HG03095 (cell line): ENCODE data around the gene FAIM.
A peak's percentile ranks its signal among the peaks of the same experiment; 100 is the strongest.
"Not testable (repeated sequence)": the region's sequence is repeated elsewhere in the genome, so short reads cannot be mapped to it uniquely, and the experiment has no call there.

Source experiments
- ATAC-seq: cut with Tn5 transposase; IDR thresholded peaks from one replicate; pipeline ENCODE4 v1.9.1; 2021; ENCODE audit warnings: moderate library complexity; ENCODE audit not compliant: unreplicated experiment

FAIM gene

DNA sequence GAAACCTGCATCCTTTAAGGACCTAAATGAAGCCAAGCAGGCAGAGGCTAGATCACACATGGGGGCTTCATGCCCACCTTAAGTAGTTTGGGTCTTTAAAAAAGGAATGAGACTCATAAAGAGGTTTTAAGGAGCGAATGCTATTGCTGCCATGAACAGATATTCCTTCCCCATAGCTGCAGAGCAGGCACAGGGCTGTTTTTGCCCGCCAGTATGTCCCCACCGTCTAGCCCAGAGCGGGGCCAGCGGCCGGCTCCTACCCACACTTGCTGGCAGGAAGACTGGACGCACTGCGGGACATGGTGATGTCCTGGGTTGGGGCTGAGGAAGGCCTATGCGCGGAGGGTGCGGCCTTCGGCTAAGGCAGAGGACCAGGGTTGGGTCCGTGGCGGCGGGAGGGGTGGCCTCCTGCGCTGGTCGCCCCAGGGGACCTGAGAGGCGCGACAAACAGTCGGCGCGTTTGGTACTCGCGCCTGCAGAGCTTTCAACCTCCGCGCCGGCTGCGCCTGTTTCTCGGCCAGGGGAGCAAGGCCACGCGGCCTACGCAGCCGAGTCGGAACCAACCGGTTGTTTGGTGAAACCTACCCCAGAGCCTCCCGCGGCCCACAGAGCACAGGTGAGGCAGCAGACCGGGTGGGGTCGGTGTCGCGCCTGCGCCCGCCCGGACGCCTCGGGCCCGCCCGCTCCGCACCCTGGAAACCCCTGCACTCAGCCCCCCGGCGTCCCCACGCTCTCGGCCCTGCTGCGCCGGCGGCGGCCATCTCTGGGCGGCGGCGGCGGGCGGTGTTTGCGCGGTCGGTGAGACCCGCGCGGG is at the start of gene FAIM:
Gene FAIM (plus strand): TSS at position 450 of the 814 bp plus-strand sequence. CDS start 10,956 bp downstream, outside the sequence.
- peak; percentile 78 for ATAC-seq

DNA sequence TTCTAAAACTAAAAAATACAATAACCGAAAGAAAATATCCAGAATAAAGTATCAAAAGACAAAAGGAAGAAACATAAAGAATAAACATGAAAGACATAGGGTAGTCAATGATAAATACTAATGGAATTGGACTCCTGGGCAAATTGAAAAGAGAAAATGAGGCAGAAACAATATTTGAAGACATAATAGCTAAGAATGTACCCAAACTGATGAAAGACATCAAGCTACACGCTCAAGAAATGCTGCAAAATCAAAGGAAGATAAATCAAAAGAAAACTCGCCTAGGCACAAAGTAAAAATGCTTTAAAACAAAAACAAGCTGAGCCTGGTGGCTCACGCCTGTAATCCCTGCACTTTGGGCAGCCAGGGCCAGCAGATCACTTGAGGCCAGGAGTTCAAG is 49.4 kb upstream of the FAIM start:
- ATAC-seq = no peak

- no peak for ATAC-seq
Measured at GRCh38 chr3:138560501-138560900, 48.1 kb upstream of the FAIM start.

DNA sequence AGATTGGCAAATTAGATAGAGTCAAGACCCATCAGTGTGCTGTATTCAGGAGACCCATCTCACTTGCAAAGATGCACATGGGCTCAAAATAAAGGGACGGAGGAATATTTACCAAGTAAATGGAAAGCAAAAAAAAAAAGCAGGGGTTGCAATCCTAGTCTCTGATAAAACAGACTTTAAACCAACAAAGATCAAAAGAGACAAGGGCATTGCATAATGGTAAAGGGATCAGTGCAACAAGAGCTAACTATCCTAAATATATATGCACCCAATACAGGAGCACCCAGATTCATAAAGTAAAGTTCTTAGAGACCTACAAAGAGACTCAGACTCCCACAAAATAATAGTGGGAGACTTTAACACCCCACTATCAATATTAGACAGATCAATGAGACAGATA is 45.7 kb upstream of the FAIM start:
- not testable (repeated sequence) for ATAC-seq

- not testable (repeated sequence) for ATAC-seq
Measured at GRCh38 chr3:138566293-138566692, 42.3 kb upstream of the FAIM start.

DNA sequence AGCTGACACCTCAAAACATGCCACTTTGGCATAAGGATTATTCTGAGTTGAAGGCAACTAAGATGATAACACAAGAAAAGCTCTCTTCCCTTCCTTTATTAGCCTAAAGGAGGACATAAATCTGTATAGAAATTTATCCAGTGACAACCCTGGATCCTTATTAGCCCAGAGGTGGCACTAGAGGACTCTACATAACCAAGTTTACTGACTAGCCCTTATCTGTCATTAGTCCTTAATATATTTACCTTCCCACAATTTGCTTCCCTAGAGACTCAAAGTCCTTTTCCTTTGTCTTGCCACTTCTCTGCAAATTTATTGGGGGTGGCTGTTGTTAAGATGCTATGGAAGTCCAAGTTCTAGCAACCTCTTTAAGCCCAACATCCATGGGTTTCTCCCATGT is 41.2 kb upstream of the FAIM start:
- ATAC-seq = no peak

- ATAC-seq = no peak
Measured at GRCh38 chr3:138569090-138569489, 39.5 kb upstream of the FAIM start.

DNA sequence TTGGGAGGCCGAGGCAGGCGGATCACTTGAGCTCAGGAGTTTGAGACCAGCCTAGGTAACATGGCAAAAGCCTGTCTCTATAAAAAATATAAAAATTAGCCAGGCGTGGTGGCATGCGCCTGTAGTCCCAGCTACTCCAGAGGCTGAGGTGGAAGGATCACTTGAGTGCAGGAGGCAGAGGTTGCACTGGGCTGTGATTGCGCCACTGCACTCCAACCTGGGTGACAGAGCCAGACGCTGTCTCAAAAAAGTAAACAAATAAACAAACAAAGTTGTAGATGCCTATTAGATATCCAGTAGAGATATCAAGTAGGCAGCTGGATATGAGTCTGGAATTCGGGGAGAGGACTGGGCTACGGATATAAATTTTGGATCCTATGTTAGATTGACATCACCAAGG is 38.9 kb upstream of the FAIM start:
- ATAC-seq = not testable (repeated sequence)

- ATAC-seq = no peak
Measured at GRCh38 chr3:138573138-138573537, 35.4 kb upstream of the FAIM start.

DNA sequence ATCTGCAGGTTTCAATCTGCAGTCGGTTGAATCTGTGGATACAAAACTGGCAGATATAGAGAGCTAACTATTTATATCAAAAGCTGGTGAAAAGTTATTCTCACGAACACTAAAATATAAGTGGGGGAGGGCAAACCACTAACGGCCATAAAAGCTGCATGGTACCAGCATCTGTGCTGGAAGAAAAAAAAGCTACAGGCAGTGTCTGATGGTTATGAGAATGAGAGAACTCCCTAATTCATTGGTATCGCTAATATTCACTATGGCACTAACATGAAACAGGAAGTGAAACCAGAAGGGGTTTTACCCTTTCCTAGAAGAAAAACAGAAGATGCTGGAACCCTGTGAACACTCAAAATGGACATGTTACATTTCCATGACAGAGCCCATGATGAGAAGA is 30.4 kb upstream of the FAIM start:
- ATAC-seq = no peak

GRCh38 chr3:138578961-138579574 is 29.5 kb upstream of the FAIM start:
- ATAC-seq = no peak

DNA sequence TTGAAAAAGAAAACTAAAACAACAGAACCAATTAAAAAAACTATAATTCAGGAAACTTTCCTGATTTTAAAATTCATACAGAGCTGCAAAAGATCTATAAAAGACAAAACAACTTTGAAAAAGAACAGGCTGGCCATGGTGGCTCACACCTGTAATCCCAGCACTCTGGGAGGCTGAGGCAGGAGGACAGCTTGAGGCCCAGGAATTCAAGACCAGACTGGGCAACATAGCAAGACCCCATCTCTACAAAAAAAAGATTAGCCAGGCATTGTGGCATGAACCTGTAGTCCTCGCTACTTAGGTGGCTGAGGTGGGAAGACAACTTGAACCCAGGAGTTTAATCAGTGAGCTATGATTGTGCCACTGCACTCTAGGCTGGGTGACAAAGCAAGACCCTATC is 21.2 kb upstream of the FAIM start:
- ATAC-seq = no peak

- no peak for ATAC-seq
Measured at GRCh38 chr3:138588445-138588844, 20.1 kb upstream of the FAIM start.

DNA sequence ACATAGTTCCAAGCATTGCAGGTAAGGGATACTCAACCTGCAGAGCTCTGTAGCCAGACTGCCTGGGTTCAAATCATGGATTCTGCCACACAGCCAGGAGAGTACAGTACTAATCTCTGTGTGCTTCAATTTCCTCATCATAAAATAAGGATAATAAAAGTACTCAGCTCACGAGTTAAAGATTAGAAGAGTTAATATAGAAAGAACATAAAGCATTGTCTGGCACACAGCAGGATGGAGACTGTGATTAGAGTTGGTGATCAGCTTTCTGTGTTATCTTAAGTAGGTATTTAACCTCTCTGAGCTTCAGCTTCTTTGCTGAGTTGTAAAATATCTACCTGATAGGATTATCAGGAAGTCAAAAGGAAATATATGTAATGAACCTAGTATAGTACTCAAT is 17.2 kb upstream of the FAIM start:
- no peak for ATAC-seq

GRCh38 chr3:138593488-138594149 is 15.0 kb upstream of the FAIM start:
- ATAC-seq = no peak

GRCh38 chr3:138594150-138594934 is 14.2 kb upstream of the FAIM start, which contains the start of gene CEP70:
Gene CEP70 (minus strand): TSS chr3:138594260. CDS start chr3:138572927, 21,333 bp downstream.
- ATAC-seq = peak; percentile 81

DNA sequence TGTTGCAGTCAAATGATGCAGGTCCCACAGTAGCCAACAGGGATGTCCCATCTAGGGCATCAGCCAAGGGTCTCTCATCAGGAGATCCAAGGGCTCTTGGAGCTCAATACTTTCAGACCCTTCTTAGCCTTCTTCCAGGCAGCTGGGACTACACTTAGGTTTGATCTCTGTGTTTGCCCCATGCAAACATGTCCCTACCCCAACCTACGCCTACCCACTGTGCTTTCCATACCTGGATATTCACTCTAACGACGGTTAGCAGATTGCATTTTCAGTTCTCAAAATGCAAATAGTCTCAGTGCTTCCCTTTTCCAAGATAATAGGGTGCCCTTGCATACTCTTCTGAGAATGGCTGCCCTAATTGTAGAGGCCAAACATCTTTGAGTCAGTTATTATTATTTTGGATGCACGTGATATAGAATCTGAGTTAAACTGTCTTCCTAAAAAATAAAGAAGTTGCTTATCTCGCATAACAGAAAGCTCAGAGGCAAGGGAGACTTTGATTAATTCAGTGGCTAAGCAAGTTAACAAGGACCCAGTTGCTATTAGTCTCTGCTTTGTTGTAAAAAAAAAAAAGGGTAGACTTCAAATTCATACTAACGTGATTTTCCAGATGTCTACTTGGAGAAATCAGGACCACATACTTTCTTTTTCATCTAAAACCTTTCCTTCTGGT is 13.5 kb upstream of the FAIM start:
- no peak for ATAC-seq

- not testable (repeated sequence) for ATAC-seq
Measured at GRCh38 chr3:138597186-138597976, 11.2 kb upstream of the FAIM start.

- ATAC-seq = no peak
Measured at GRCh38 chr3:138598534-138598933, 10.0 kb upstream of the FAIM start.
